ENCODE results near the gene TSPAN9.

TSPAN9 gene

GRCh38 chr12:3142386-3142785, 65.2 kb downstream of the TSPAN9 start:
- no peak for DNase-seq

- no peak for DNase-seq
Measured at GRCh38 chr12:3144495-3144894, 67.3 kb downstream of the TSPAN9 start.

- DNase-seq, result no peak
Measured at GRCh38 chr12:3145033-3145432, 67.9 kb downstream of the TSPAN9 start.

GRCh38 chr12:3145546-3146310, 68.5 kb downstream of the TSPAN9 start:
- DNase-seq, result no peak

GRCh38 chr12:3147260-3147659, 70.1 kb downstream of the TSPAN9 start:
- DNase-seq, result no peak

- no peak for DNase-seq
Measured at GRCh38 chr12:3148366-3149000, 71.3 kb downstream of the TSPAN9 start.

GRCh38 chr12:3149515-3150307, 72.5 kb downstream of the TSPAN9 start:
- DNase-seq, result no peak

GRCh38 chr12:3150308-3150670, 73.1 kb downstream of the TSPAN9 start:
- DNase-seq, result no peak

- DNase-seq, result no peak
Measured at GRCh38 chr12:3150931-3151835, 74.0 kb downstream of the TSPAN9 start.

- no peak for DNase-seq
Measured at GRCh38 chr12:3152011-3152511, 74.9 kb downstream of the TSPAN9 start.

GRCh38 chr12:3152892-3153291, 75.7 kb downstream of the TSPAN9 start:
- no peak for DNase-seq

GRCh38 chr12:3154006-3154405, 76.8 kb downstream of the TSPAN9 start:
- no peak for DNase-seq

- no peak for DNase-seq
Measured at GRCh38 chr12:3155702-3156370, 78.7 kb downstream of the TSPAN9 start.

- no peak for DNase-seq
Measured at GRCh38 chr12:3157581-3158323, 80.6 kb downstream of the TSPAN9 start.

GRCh38 chr12:3158851-3159465, 81.8 kb downstream of the TSPAN9 start:
- no peak for DNase-seq

GRCh38 chr12:3160081-3160480, 82.9 kb downstream of the TSPAN9 start:
- DNase-seq, result no peak

GRCh38 chr12:3161861-3162260, 84.7 kb downstream of the TSPAN9 start:
- no peak for DNase-seq

GRCh38 chr12:3164454-3165077, 87.4 kb downstream of the TSPAN9 start:
- DNase-seq, result no peak

GRCh38 chr12:3165078-3165980, 88.2 kb downstream of the TSPAN9 start:
- DNase-seq, result no peak
